Neural cell (in vitro differentiated cells): ENCODE data around the gene CXCL5. TPM values are rescaled to one million over a fixed set of nuclear protein-coding genes. Genes with fewer than 3 reads are reported as not detected.

ENCODE experiments used
- H2AFZ ChIP-seq: fragments of 200-600, 300-800 bp; sonication (generic), shearing (Covaris generic); 2 replicates; pipeline ENCODE4 v1.6.0; 2014; ENCODE audit warnings: low read depth, mild to moderate bottlenecking, antibody characterized with exemption, low read length, moderate library complexity
- H3F3A ChIP-seq: fragments of 200-600 bp; shearing (Covaris generic); 2 replicates; pipeline ENCODE4 v1.6.1; 2016; ENCODE audit warnings: mild to moderate bottlenecking, moderate library complexity, mixed read lengths, antibody characterized with exemption, low read length; ENCODE audit not compliant: insufficient read depth, poor library complexity, severe bottlenecking
- H3K27ac ChIP-seq: fragments of 200-600, 300-800 bp; sonication (generic), shearing (Covaris generic); 2 replicates; pipeline ENCODE4 v1.5.1; 2014; ENCODE audit warnings: mild to moderate bottlenecking, low read length, moderate library complexity
- H3K27me3 ChIP-seq: fragments of 300-800, 200-600 bp; sonication (generic), shearing (Covaris generic); 2 replicates; pipeline ENCODE4 v1.6.0; 2014; ENCODE audit warnings: mild to moderate bottlenecking, low read depth, low read length, moderate library complexity; ENCODE audit not compliant: insufficient read depth
- H3K36me3 ChIP-seq: fragments of 300-800, 200-600 bp; sonication (generic), shearing (Covaris generic); 2 replicates; pipeline ENCODE4 v1.5.1; 2014; ENCODE audit warnings: mild to moderate bottlenecking, antibody characterized with exemption, low read length, moderate library complexity; ENCODE audit not compliant: insufficient read depth
- H3K4me2 ChIP-seq: fragments of 300-800, 200-600 bp; sonication (generic), shearing (Covaris generic); 2 replicates; pipeline ENCODE4 v1.6.0; 2014; ENCODE audit warnings: mild to moderate bottlenecking, low read length
- H3K4me3 ChIP-seq: fragments of 300-800, 200-600 bp; sonication (generic), shearing (Covaris generic); 2 replicates; pipeline ENCODE4 v1.5.1; 2014; ENCODE audit warnings: mild to moderate bottlenecking, low read length, moderate library complexity
- H3K79me2 ChIP-seq: fragments of 200-600 bp; shearing (Covaris generic); replicated peaks from 2 replicates; pipeline ENCODE4 v1.6.0; 2014; ENCODE audit warnings: mild to moderate bottlenecking, low read length, moderate library complexity; ENCODE audit not compliant: insufficient read depth
- H3K9ac ChIP-seq: fragments of 300-800, 200-600 bp; sonication (generic), shearing (Covaris generic); 2 replicates; pipeline ENCODE4 v1.6.1; 2016; ENCODE audit warnings: mild to moderate bottlenecking, low read length, mixed read lengths
- H3K9me2 ChIP-seq: fragments of 200-600 bp; shearing (Covaris generic); 2 replicates; pipeline ENCODE4 v1.6.1; 2016; ENCODE audit warnings: mild to moderate bottlenecking, low read length, mixed read lengths; ENCODE audit not compliant: insufficient read depth
- H3K9me3 ChIP-seq: fragments of 200-600, 300-800 bp; sonication (generic), shearing (Covaris generic); 2 replicates; pipeline ENCODE4 v1.6.1; 2016; ENCODE audit warnings: mild to moderate bottlenecking, mixed run types, low read length, moderate library complexity, mixed read lengths
- H4K20me1 ChIP-seq: fragments of 200-600 bp; shearing (Covaris generic); 2 replicates; pipeline ENCODE4 v1.6.1; 2016; ENCODE audit warnings: mild to moderate bottlenecking, mixed run types; ENCODE audit not compliant: insufficient read depth
- EP300 ChIP-seq: fragments of 450-650 bp; conservative IDR thresholded peaks from 2 replicates; pipeline ENCODE4 v1.6.1; 2014; ENCODE audit warnings: antibody characterized with exemption, mild to moderate bottlenecking, moderate library complexity; ENCODE audit not compliant: poor library complexity, severe bottlenecking
- EZH2 ChIP-seq: fragments of 200-600, 300-800 bp; shearing (Covaris generic), sonication (generic); IDR thresholded peaks from 2 replicates; pipeline ENCODE4 v1.6.1; 2014; ENCODE audit warnings: antibody characterized with exemption, low read length, borderline replicate concordance, mild to moderate bottlenecking; ENCODE audit not compliant: insufficient read depth, poor library complexity, severe bottlenecking
- MXI1 ChIP-seq: fragments of 450-650 bp; conservative IDR thresholded peaks from 2 replicates; pipeline ENCODE4 v1.6.1; 2014; ENCODE audit warnings: antibody characterized with exemption, mild to moderate bottlenecking; ENCODE audit not compliant: poor library complexity, severe bottlenecking
- POLR2AphosphoS5 ChIP-seq: IDR thresholded peaks from 2 replicates; pipeline ENCODE4 v1.6.1; 2012
- RAD21 ChIP-seq: fragments of 450-650 bp; conservative IDR thresholded peaks from 2 replicates; pipeline ENCODE4 v1.6.1; 2014; ENCODE audit warnings: antibody characterized with exemption, mild to moderate bottlenecking, moderate library complexity
- SMC3 ChIP-seq: fragments of 450-650 bp; conservative IDR thresholded peaks from 2 replicates; pipeline ENCODE4 v1.6.1; 2014; ENCODE audit warnings: antibody characterized with exemption, mild to moderate bottlenecking, moderate library complexity; ENCODE audit not compliant: poor library complexity
- TAF1 ChIP-seq: IDR thresholded peaks from 2 replicates; pipeline ENCODE4 v1.6.1; 2012; ENCODE audit warnings: low read depth
- polyA plus RNA-seq: library from polyadenylated mRNA; depleted of rRNA; stranded (reverse); fragments of >200 nt; gene quantifications from 2 replicates; pipeline ENCODE4 v1.2.3, GENCODE V29; 2014
- TF ChIP-seq, protein P1 (sequence below): fragments of 450-650 bp; IDR thresholded peaks from 2 replicates; pipeline ENCODE4 v1.5.1; 2014; ENCODE audit warnings: antibody characterized with exemption, mild to moderate bottlenecking, moderate library complexity; ENCODE audit not compliant: poor library complexity, severe bottlenecking
- TF ChIP-seq, protein P2 (sequence below): IDR thresholded peaks from 2 replicates; pipeline ENCODE4 v1.6.1; 2012; ENCODE audit warnings: borderline replicate concordance

Gene CXCL5
- polyA plus RNA-seq, 1 donor from 2014 or later = not detected

DNA sequence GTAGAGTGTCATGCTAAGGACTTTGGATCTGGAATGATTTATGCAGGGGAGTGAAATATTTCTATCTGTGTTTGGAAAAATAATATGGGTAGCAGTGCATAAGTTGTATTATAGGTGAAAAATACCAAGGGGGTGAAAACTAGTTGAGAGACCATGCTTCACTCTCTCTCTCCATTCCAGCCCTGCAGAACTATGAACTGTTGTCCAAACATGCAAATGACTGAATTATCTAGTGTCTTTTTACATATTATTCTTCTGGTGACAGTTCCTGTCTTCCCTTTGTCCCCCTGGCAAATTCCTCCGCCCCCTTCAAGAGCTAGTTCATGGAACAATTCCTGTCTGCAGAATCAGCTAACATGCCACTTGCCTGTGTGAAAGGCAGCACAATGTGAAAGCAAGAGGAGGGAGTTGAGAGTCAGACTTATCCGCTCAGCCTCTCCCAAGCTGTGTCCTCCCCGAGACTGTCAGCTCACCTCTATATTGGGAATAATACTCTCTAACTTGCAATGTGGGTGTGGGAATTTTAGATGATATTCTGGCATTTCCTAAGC lies 19.0 kb downstream of the CXCL5 start:
- Histone ChIP-seq H2AFZ (no peak overlapping the region), H3K36me3 (no peaks in the 10 kb centered on the region), H3K4me2 (no peak overlapping the region), H3K9ac (no peak overlapping the region), H3K79me2 (no peaks in the 10 kb centered on the region), H3K9me3 (no peaks in the 10 kb centered on the region), H3F3A (no peaks in the 10 kb centered on the region), H3K4me3 (no peak overlapping the region), H3K27ac (no peak overlapping the region), H3K9me2 (no peaks in the 10 kb centered on the region), H3K27me3 (no peaks in the 10 kb centered on the region), H4K20me1 (no peaks in the 10 kb centered on the region)
- TF ChIP-seq MXI1 (no peak), EP300 (no peak)
- TF ChIP-seq, protein P1, sequence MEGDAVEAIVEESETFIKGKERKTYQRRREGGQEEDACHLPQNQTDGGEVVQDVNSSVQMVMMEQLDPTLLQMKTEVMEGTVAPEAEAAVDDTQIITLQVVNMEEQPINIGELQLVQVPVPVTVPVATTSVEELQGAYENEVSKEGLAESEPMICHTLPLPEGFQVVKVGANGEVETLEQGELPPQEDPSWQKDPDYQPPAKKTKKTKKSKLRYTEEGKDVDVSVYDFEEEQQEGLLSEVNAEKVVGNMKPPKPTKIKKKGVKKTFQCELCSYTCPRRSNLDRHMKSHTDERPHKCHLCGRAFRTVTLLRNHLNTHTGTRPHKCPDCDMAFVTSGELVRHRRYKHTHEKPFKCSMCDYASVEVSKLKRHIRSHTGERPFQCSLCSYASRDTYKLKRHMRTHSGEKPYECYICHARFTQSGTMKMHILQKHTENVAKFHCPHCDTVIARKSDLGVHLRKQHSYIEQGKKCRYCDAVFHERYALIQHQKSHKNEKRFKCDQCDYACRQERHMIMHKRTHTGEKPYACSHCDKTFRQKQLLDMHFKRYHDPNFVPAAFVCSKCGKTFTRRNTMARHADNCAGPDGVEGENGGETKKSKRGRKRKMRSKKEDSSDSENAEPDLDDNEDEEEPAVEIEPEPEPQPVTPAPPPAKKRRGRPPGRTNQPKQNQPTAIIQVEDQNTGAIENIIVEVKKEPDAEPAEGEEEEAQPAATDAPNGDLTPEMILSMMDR = no peak

DNA sequence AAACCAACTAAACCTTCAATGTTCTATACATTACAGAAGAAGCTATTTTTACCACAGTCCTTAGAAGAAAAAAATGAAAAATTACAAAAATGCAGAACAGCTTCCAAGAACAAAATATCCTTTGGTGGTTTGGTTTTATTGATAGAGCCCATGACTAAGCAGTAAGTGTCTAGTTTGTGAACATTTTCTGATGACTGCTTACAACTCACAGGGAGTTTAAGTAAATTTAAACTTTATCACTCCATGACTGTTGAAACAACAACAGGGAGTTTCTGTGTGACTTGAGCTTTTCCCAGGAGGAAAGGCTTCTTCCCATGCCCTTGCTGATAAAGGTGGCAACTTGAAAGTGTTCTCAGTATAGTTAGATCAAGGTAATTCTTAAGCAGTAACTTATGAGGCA lies 19.6 kb downstream of the CXCL5 start:
- no peak for TF ChIP-seq RAD21
- TF ChIP-seq, protein P2, sequence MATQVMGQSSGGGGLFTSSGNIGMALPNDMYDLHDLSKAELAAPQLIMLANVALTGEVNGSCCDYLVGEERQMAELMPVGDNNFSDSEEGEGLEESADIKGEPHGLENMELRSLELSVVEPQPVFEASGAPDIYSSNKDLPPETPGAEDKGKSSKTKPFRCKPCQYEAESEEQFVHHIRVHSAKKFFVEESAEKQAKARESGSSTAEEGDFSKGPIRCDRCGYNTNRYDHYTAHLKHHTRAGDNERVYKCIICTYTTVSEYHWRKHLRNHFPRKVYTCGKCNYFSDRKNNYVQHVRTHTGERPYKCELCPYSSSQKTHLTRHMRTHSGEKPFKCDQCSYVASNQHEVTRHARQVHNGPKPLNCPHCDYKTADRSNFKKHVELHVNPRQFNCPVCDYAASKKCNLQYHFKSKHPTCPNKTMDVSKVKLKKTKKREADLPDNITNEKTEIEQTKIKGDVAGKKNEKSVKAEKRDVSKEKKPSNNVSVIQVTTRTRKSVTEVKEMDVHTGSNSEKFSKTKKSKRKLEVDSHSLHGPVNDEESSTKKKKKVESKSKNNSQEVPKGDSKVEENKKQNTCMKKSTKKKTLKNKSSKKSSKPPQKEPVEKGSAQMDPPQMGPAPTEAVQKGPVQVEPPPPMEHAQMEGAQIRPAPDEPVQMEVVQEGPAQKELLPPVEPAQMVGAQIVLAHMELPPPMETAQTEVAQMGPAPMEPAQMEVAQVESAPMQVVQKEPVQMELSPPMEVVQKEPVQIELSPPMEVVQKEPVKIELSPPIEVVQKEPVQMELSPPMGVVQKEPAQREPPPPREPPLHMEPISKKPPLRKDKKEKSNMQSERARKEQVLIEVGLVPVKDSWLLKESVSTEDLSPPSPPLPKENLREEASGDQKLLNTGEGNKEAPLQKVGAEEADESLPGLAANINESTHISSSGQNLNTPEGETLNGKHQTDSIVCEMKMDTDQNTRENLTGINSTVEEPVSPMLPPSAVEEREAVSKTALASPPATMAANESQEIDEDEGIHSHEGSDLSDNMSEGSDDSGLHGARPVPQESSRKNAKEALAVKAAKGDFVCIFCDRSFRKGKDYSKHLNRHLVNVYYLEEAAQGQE = no peak
- no peak for TF ChIP-seq MXI1
- no peak for TF ChIP-seq POLR2AphosphoS5
- no peak for TF ChIP-seq SMC3
- TF ChIP-seq TAF1 = no peak
- no peak for TF ChIP-seq EP300
- TF ChIP-seq, protein P1 = no peak
- no peak for TF ChIP-seq EZH2
- no peak overlapping the region for H3K4me2 ChIP-seq

More for the DNA sequence above, 19.6 kb downstream of the CXCL5 start:
- H3K79me2 ChIP-seq = no peaks in the 10 kb centered on the region
- H3K4me3 ChIP-seq = no peak overlapping the region
- no peak overlapping the region for H3K27ac ChIP-seq
- H3K9me2 ChIP-seq = no peaks in the 10 kb centered on the region
- H4K20me1 ChIP-seq = no peaks in the 10 kb centered on the region
- H3K9me3 ChIP-seq = no peaks in the 10 kb centered on the region
- no peaks in the 10 kb centered on the region for H3K27me3 ChIP-seq
- no peaks in the 10 kb centered on the region for H3F3A ChIP-seq
- no peak overlapping the region for H3K9ac ChIP-seq
- H2AFZ ChIP-seq = no peak overlapping the region
- H3K36me3 ChIP-seq = no peaks in the 10 kb centered on the region
